ENCODE results near the gene BLCAP. TPM values are rescaled to one million over a fixed set of nuclear protein-coding genes. Genes with fewer than 3 reads are reported as not detected.
A peak's percentile ranks its signal among the peaks of the same experiment; 100 is the strongest.

BLCAP gene
- total RNA-seq, 1 donor = 55.7 TPM

GRCh38 chr20:37570419-37570818, 42.7 kb upstream of the BLCAP start:
- TF ChIP-seq, protein P1, sequence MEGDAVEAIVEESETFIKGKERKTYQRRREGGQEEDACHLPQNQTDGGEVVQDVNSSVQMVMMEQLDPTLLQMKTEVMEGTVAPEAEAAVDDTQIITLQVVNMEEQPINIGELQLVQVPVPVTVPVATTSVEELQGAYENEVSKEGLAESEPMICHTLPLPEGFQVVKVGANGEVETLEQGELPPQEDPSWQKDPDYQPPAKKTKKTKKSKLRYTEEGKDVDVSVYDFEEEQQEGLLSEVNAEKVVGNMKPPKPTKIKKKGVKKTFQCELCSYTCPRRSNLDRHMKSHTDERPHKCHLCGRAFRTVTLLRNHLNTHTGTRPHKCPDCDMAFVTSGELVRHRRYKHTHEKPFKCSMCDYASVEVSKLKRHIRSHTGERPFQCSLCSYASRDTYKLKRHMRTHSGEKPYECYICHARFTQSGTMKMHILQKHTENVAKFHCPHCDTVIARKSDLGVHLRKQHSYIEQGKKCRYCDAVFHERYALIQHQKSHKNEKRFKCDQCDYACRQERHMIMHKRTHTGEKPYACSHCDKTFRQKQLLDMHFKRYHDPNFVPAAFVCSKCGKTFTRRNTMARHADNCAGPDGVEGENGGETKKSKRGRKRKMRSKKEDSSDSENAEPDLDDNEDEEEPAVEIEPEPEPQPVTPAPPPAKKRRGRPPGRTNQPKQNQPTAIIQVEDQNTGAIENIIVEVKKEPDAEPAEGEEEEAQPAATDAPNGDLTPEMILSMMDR (IDR thresholded peaks at IDR 0.05; ENCODE audit: insufficient read depth, low read depth, low read length) = no peak
- no peak for DNase-seq (ENCODE audit: low read depth)
- no peak overlapping the region for H3K4me3 ChIP-seq (ENCODE audit: low read depth, low read length)

GRCh38 chr20:37567671-37568588, 40.3 kb upstream of the BLCAP start:
- no peak overlapping the region for H3K4me3 ChIP-seq (ENCODE audit: low read depth, low read length)
- TF ChIP-seq, protein P1 (IDR thresholded peaks at IDR 0.05; ENCODE audit: insufficient read depth, low read depth, low read length) = no peak
- no peak for DNase-seq (ENCODE audit: low read depth)

DNA sequence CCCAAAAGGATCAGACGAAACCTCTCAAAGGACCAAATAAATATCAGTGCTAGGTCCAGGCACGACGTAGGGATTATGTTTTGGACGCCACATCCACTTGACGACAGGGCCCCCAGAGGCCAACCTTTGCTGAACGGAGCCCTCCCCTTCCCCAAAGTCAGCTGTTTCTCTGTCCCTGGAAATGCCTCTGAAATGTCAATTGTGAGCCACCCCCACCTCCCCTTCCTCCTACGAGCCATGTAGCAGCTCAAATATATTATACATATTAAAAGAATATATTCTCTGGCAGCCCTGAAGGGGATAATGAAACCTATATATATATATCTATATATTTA, 39.6 kb upstream of the BLCAP start:
- DNase-seq (ENCODE audit: low read depth) = no peak
- TF ChIP-seq, protein P1 (IDR thresholded peaks at IDR 0.05; ENCODE audit: insufficient read depth, low read depth, low read length) = no peak
- no peak overlapping the region for H3K4me3 ChIP-seq (ENCODE audit: low read depth, low read length)

DNA sequence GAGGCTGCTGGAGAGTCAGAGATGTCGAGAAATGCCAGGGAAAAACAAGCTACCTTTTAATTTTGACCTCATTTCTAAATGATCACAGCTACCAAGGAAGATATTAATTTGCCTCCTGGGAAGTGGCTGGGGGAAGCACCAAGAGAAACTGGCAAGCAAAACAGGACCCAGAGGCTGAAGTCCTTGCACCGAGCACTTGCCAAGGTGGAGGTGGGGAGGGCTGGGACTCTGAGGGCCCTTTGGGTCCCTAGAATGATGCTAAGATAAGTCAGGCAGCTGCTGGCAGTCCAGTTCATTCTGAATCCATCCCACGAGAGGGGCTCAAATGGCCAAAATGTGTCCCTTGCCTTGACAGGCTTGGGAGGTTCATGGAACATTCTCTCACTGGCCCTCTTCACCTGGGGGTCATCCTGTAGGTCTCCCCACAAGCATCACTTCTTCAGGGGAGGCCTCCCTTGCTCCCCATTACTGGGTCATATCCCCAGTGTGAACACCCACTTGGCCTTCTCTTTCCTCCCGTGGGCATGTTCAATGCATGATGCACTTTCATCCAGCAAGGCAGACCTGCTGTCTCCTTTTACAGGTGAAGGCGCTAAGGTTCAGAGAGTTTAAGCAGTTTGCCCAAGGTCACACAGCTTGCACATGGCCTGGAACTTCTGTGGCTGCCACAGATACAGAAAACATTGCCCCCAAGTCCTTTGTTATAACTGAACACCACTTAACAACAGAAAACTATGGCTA, 39.1 kb upstream of the BLCAP start:
- no peak for DNase-seq (ENCODE audit: low read depth)
- TF ChIP-seq, protein P1 (IDR thresholded peaks at IDR 0.05; ENCODE audit: insufficient read depth, low read depth, low read length) = no peak
- no peak overlapping the region for H3K4me3 ChIP-seq (ENCODE audit: low read depth, low read length)

GRCh38 chr20:37565134-37565811, 37.6 kb upstream of the BLCAP start:
- TF ChIP-seq, protein P1 (IDR thresholded peaks at IDR 0.05; ENCODE audit: insufficient read depth, low read depth, low read length) = no peak
- no peak for DNase-seq (ENCODE audit: low read depth)
- H3K4me3 ChIP-seq (ENCODE audit: low read depth, low read length) = no peak overlapping the region

DNA sequence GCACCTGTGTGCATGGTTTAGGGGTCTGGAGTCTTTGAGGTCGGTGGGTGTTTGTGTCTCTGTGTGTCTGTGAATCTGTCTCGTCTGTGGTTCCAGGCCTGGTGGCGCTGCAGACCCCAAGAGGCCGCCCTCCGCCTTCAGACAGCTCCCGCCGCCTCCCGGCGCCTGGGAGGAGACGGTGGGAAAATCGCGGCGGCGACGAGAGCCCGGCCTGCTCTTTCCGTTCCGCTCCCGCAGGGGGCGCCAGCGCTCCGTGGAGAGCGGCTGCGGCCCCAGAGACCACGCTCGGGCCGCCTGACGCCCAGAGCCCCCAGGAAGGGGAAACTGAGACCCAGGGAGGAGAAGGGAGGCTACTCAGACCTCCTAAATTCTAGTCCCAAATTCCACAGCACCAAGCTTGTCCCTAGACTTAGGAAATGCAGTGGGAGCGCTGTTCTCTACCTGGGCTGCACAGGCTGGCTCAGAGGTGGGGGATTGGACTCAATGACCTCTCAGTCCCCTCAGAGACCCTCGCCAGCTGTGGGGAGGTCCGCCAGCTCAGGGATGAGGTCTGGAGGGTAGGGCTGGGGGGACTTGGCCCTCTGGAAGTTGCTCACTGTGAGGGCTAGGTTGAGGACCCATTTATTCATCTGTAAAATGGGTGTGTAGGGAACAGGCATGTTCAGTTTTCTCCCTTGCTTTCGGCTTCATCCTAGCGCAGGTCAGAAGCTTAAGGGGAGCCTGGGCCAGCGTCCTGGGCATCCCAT, 36.9 kb upstream of the BLCAP start:
- peak; percentile 21 for DNase-seq (ENCODE audit: low read depth)
- H3K4me3 ChIP-seq (ENCODE audit: low read depth, low read length) = no peak overlapping the region
- TF ChIP-seq, protein P1 (IDR thresholded peaks at IDR 0.05; ENCODE audit: insufficient read depth, low read depth, low read length) = peak; percentile 87

Measured in fibroblast of villous mesenchyme (primary cell).